CD4-positive, alpha-beta T cell treated with Interleukin-6 for 4 hours (primary cell): ENCODE measurements around the gene NEB.
"Not testable (repeated sequence)": the region's sequence is repeated elsewhere in the genome, so short reads cannot be mapped to it uniquely, and the experiment has no call there.

Experiments used
- DNase-seq: peaks from one replicate; pipeline ENCODE4 v3.0.0-alpha.2; 2020; ENCODE audit warnings: mixed read lengths

Gene NEB

DNA sequence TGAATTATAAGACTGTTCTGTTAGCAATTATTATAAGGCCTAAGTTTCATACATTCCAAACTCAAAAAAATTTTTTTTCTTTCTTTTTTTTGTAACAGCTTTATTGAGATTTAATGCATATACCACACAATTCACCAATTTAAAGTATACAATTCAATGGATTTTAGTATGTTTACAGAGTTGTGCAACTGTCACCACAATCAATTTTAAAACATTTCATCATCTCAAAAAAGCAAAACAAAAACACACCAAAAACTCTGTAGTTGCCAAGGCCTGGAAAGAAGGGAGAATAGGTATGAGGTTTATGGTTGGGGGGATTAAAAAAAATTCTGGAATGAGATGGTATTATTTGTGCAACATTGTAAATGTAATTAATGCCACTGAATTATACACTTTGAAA lies 36.1 kb downstream of the NEB start:
- not testable (repeated sequence) for DNase-seq

DNA sequence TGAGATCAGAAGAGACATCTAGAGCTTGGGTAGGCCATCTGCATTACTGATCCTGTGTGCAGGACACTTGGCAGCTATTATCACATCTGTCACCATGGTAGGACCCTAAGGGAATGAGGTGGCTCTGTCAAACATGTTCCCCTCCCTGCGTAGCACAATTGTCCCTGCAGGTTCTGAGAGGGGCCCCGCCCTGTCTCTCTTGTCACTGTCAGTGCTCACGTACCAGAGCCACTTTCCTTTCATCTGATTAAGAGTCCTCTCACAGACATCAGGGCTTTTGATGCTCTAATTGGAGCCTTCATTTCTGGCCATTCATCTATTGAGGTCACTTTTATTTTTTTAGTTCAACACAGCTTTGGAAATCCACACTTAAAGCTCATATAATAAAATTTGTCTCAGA lies 38.5 kb downstream of the NEB start:
- DNase-seq, result no peak

DNA sequence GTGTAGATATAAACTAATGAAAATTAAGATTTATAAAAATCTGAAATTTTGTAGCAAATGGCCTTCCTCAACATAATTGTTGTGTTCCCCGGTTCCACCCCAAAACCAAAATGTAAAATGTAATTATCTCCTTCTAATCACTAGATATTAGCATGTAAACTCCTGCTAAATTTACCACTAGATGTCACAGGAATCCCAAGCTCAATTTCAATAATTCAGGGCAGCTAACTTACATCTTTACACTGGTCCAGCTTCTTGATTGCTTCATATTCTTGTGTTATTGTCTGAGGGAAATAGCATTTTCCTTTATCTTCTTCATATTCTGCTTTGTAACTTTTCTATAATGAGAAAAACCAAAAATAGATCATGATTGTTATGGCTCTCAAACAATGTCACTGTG lies 42.6 kb downstream of the NEB start:
- DNase-seq, result no peak

DNA sequence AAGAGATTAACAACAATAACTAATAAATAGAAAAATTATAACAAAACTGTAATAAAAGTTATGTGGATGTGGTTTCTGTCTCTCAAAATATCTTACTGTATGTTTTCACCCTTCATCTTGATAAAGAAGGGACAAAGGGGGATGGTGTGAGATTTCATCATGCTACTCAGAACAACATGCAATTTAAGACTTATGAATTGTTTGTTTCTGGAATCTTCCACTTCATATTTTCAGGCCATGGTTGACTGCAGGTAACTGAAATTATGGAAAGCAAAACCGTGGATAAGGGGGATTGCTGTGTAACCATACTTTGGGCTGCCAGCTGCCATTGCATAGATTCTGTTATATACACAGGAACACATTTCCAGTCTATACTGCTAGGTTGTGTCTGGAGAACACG lies 45.6 kb downstream of the NEB start:
- no peak for DNase-seq

DNA sequence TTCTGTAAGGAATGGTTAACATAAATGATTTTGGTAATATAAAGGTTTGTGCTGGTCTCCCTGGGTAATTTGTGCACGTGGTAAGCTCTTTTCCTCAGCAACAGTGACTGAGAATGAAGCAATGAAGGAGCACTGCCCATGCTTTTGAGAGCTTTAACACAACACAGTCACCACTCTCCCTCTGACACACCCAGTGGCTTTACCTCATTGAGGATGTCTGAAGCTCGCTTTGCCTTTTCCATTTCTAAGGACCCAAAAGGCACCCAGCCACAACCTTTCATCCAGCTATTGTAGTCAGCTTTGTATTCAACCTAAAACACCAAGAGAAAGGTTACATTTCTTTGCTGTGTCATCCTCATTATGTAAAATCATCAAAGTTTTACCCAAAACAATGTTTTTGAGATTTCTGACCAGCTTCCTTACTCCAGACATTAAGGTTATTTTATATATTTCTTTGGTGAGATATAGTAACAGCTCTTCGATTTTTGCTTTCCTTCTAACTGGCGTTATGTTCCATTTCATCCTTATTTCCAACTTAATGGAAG lies 51.7 kb downstream of the NEB start:
- DNase-seq, result no peak

DNA sequence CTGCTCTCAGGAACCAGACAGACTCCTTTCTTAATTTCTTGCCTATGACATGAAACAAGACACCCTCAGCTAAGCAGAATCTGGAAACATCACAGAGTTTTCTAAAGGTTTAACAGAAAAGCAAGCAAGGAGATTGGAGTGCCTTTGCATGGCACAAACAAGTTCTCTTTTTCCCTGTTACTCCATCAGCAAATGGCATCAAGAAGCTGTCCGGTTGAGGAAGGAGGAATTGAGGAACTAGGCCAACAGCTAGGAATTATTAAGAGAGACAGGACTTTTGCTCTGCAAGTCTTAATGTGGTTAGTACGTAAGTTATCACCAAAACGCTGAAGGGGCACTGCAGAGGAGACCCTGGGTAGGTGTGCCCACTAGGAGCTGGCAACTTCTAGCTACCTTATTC lies 53.2 kb downstream of the NEB start:
- DNase-seq, result no peak

DNA sequence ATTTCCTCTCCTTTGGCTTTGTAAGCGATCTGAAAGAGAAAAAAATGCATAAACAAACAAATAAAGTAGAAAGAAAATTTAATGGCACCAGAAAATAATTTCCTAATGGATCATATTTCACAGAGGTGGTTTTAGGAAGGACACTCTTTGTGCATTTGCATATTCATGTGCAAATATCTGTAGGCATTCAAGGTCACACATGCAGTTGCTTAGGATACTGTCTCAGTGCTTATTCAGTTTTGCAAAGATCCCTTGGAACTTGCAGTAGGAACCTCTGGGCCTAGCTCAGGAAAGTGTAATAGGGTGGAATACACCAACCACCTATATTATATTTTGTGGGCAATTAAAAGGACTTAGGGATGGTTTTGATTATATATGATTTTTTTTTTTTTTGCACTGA lies 54.3 kb downstream of the NEB start:
- no peak for DNase-seq

DNA sequence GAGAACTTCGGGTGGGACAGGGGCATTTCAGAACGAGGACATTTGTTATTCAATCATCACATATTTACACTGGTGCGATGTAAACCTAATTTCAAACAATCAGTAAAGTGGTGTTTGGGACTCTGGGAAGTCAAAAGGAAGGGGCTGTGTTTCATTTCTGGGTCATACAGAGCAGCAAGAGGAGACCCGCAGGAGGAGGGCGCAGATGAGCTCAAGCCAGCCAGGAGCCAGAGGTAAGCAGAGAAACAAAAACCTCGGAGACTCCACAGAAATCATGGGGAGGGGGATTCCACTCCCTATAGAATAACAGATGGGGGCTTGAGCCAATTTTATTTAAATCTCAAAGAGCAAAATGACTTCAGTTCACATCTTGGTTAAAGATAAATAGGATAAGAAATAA lies 55.4 kb downstream of the NEB start:
- no peak for DNase-seq

DNA sequence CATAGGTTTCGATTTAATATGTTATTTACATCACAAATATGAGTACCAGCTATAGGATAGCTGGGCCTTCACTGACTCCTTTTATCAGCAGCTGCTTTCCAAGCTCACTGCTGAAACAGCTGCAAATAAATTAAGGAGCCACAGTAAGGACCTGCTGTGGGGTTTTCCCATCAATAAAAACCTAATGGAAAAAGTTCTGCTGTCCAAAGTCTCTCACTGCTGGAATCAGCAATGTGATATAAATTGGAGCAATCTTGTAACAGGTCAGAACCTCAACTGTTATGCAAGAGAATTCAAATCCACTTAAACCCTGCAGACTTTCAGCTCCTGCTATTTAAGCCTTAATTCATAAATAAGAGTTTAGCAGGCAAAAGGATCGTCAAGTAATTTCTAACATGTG lies 61.3 kb downstream of the NEB start:
- DNase-seq, result no peak

DNA sequence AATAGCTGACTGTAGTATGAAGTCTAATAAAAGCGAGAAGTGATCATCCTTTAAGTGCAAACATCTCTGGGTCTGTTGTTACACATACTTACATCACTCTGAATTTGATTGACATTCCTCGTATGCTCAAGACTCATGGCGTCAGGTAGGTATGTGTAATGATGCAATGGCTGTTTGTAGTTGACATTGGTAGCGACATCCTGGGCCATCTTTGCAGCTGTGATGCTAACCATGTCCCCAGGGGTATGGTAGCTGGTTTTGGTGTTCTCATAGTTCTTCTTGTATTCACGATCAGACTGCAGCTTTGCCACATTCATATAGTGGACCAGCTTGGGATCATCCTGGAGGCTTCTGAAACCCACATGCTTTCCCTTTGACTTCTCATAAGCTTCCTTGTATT lies 62.0 kb downstream of the NEB start:
- DNase-seq, result no peak

DNA sequence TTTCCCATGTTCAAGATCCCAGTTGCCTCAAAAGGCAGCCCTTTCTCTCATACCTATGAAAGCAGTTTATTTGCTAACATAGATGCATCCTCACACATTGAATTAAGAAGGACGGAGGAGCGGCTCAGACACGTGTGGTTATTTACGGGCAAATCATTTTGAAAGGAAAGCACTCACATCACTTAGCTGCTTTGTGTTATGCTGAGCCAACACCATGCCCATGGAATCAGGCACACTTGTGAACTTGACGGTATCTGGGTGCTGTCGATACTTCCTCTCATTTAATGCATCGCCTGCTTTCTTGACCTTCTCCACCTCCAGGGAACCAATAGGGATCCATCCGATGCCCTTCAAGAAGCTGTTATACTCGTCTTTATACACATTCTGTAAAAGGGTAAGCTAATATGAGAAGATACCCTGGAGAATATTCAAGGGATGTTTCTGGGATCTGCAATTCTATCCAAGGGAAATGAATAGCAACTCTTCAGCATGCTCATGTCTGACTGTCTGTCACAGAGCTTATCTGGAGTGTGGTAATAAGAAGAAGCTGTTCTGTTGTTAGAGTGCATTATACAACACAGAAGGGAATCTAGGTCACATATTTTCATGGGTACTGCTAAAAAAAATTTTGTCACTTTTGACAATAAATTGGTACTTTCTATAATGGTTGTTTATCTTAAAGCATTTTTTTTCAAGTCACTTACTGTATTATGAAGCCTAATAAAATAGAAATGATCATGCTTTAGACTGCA lies 63.3 kb downstream of the NEB start:
- no peak for DNase-seq

DNA sequence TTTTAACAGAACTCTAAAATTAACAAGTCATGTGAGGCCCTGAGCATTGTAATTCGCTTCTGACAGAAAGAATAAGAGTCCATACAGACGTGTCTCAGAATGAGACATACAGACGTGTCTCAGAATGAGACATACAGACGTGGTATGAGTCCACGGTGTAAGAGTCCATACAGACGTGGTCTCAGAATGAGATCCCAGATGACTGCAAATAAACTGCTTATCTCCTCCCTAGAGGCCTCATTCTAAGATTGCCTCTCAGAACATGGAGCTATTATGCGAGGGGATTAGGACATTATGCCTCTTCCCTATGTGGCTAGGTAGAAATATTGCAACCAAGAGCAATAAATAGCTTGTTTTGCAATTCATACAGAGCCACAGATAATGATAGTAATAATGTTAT lies 63.9 kb downstream of the NEB start:
- DNase-seq, result no peak

DNA sequence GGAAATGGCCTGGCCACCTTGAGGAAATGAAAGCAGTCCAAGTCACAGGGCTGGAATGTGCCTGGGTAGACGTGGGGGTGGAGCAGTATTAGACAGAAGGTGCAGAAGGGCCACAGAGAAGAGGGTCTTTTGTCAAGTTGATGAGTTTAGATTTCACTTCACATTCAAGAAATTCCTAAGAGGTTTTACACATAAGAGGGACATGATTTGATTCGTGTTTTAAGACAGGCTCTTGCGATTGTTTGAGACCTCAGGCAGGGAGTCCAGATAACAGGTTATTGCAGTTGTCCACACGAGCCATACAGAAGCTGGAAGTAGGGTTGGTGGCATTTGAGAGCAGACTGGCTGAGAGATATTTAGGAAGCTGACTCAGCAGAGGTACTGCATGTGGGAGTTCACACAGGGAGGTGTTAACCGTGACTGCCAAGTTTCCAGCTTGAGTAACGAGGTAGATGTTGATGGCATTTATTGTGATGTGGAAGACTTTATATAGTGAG lies 64.6 kb downstream of the NEB start:
- no peak for DNase-seq

DNA sequence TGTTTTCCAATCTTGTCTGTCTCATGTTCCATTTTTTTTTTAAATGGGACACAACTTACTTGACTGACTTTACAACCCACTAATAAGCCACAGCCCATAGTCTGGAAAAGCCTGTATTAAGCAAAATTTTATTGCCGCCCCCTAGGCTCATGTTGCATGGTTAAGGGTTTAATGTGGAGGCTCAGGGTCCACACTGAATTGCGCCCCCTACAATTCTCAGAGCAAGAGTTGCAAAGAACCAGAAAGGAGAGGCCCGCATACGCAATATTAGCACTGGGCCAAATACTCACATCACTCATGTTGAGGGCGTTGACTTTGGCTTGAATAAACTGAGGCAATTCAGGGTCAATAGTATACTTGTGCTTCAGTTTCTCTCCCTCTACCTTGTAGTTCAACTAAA lies 65.5 kb downstream of the NEB start:
- no peak for DNase-seq

DNA sequence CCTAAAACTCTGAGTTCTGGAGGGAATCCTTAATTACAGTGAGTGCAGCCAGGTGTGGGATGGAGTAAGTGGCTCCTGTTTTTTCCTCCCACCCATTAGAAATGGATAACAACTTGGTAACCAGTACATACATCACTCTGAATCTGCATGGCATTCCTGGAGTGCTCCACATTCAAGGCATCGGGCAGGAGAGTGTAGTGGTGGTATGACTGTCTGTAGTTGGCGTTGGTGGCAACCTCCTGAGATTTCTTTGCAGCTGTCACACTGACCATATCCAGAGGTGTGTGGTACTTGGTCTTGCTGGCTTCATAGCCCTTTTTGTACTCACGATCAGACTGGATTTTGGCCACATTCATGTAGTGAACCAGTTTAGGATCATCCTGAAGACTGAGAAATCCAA lies 68.3 kb downstream of the NEB start:
- DNase-seq, result no peak

DNA sequence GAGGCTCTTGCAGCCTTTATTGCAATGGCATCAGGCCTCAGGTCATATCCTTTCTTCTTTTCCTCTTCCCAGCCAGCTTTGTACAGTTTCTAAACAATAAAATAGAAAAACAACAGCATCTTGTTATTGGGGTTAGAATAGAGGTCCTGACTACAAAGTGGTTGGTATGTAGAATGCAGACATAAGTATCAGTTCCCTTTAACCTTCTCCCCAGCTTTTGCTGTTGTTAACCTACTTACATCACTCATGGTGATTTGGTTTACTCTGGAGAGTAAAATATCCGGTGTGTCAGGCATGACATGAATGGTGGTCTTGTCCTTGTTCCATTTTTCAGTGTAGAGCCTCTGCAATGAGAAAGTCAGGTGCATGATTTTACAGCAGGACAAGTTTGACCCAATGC lies 69.8 kb downstream of the NEB start:
- DNase-seq, result no peak

DNA sequence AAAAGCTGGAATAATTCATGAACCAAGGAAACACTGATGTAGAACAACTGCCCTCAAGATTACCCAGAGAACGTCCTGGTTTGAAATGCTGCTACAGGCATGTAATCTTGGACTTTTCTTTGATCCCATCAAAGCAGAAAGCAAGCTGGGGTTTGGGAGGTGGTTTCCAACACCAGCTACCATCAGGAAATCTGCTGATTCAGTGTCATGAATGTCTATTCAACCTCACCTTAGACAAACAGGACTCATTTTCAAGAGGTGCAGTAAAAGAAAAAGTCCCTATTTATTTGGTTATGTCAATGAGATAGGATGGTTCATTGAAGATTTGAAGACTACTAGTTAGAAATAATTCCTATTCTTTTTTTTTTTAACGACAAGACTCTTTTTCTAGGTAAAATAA lies 72.7 kb downstream of the NEB start:
- DNase-seq, result no peak

DNA sequence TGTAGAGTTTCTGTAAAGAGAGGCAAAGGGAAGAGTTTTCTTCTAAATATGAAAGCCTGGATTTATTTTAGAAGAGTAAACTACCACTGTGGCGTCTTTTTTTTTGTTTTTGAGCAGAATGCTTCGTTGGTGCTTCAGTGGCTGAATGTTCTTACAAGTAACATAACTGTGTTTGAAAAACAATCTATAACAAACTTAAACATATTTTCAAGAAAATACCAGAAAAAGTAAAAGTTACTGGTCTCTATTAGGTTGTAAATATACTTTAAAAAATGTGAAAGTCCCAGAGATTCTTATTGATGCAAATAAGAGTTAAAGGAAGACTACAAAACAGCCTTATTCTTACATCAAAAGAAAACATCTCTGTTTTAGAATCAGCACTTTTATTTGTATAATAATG lies 76.2 kb downstream of the NEB start:
- DNase-seq, result no peak

DNA sequence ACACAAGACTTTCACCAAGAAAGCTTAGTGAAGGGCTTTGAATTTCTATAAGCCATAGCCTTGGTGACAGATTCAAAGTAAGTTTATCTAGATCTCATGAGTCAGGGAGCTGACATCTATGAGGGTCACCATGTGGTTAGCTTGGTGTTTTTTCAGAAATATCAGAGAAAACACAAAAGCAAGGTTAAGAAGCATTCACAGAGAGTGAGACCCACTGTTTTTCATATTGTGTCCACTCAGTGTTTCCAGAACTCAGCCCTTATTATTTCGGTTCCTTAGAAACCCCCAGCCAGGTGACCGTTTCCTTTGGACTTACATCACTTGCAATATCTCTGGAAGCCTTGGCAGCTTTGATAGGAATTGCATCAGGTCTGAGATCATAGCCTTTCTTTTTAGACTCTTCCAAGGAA lies 76.6 kb downstream of the NEB start:
- no peak for DNase-seq

DNA sequence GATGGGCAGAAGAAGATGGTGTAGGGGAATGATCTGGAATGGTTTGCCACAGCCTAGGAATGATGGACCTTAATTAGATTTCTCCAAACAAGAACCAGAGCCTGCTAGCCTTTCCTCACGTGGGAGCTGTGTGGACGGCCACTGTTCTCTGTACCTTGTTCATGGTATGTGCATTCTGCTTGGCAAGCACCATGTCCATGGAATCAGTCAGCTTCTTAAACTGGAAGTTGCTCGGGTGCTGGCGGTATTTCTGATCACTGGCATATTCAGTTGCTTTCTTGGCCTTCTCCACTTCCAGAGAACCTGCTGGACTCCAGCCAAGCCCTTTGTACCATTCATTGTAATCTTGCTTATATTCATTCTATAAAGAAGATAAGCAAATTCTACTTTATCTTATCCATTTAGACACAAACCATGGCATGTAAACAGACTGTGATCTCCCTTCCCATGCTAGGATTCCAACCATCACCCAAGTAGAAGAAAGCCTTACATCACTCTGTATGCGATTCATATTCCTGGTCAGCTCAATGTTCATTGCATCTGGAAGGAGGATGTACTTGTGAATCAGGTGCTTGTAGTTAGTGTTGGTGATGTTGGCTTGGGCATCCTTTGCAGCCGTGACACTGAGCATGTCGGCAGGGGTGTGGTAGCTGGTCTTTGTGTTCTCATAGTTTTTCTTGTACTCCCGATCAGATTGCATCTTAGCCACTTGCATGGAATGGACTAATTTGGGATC lies 78.4 kb downstream of the NEB start:
- DNase-seq, result no peak

DNA sequence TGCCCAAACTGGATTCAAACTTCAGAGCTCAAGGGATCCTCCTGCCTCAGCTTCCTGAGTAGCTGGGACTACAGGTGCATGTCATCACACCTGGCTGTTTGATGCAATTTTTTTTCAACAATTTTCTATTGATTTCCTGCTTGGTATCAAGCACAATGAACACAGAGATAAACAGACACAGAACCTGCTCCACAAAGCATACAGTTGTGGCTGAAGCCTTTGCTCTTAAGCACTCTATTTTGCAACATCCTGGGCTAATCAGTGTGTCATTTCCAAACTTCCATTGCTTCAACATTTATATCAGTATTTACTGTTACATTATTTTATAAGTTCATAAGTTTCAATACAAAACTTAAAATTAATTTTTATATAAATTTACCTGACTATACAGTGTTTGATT lies 79.4 kb downstream of the NEB start:
- DNase-seq, result no peak

DNA sequence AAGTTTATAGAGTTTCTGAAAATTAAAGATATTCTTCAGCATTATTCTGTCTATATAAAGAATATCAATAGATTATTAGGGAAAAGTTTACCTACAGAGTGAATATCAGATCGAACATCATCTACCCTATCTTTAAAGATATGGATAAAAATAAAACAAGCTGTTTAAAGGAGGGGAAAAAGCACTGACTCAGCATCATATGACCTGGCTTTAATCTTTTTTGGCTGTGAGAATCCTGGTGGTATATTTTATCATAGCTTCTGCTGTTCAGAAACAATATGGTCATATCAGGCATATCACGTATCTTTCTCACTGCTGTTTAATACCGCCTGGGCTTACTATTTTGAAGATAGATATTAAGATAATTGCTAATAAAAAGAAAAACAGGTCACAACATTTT lies 80.2 kb downstream of the NEB start:
- DNase-seq, result no peak

DNA sequence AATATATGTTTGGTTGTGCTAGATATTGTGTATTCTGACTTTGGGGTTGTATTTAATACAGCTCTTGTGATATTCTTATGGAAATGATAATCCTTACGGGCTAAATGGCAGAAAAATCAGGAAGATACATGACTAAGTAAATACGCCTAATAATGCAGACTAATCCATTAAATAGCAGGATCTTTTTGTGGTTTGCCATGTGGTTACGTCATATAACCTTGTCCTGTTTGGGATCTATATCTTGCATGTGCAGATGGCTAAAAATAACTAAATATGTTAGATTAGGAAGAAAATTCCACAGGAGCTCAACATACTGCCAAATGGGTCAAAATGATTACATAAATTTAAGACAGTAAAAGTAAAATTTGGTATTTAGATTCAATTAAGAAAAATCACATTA lies 83.0 kb downstream of the NEB start:
- DNase-seq, result no peak

DNA sequence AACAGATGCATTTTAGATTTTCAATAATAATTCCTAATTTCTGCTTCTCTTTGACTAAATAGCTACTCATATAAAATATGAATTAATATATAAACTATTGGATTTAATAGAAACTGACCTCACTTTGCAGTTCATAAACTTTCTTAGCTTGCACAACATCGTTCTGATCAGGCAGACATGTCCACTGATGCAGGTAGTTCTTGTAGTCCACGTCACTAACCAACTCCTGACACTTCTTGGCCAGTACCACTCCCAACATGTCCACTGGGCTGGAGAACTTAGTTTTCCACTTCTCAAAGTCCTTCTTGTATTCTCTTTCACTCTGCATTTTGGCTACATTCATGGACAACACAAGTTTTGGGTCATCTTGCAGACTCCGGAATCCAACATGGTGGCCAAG lies 83.8 kb downstream of the NEB start:
- DNase-seq, result no peak
